Stimulated activated CD4-positive, alpha-beta T cell treated with anti-CD3 and anti-CD28 coated beads, Interleukin-1b, Interleukin-23, amount 100 ng/mL, for 4 hours (primary cell): Measurements from ENCODE around the gene CFAP100.

Experiments used
- DNase-seq, 2 donors: peaks; one replicate each; pipeline ENCODE4 v3.0.0-alpha.2; 2020; ENCODE audit warnings: low read depth in 2 of 2

Gene CFAP100

DNA sequence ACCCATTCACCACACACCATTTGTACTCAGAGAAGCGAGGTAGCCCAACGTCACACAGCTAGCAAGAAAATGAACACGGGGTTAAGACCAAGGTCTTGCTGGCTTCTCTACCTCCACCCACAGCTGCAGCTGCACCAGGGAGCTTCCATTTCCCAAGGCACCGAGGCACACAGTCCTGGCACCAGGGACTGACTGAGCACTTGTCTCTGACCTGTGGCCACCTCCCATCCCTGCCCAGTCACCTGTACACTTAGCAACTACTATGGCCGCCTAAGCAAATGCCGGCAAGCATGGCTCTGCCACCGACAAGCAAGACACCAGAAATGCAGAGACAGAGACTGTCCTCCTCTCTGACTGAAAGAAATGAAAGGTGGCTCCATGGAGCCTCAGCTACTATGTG, 65.7 kb downstream of the CFAP100 start:
- DNase-seq = no peak

DNA sequence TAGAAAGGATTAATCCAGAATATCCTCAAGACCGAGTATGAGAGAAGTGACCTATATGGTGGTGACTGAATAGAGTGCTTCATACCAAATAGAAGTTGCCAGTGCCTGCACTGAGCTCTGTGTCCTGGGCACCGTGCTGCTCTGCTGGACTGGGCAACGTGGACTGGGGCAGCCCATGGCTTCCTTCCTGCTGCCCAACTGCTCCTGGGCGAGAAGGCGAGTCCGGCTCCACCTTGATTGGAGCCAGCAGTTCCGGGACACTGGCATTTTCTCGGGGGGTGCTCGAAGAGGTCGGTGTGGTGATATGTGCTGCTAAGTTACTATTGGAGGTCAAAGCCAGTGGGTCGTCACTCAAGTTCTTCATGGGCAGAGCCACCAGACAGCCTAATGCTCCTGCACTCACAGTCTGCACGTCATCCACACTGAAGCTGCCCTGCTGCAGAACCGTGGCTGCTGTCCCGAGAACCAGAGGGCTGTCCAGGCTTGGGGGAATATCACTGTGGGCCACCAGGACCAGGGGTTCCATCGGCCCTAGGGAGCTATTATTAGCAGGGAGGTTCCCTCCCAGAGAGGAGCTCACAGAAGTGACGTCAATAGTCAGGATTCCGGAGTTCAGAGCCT, 66.9 kb downstream of the CFAP100 start:
- no peak for DNase-seq

DNA sequence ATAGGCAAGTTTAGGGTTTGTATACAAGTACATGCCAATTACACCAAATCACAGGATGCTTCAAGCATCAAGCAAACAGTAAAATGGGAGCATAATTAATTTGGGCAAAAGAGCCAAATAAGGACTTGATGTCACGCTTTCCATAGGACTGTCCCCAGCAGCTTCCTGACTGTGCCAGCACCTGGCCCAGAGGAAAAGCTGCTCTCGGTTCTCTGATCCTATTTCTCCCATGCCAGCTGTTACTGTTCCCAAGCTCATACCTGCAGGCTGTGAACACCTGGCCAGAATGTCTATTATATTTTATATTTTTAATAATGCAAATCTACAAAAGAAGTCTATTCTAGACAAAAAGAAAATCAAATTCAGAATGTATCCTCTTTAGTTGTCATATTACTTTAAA, 68.8 kb downstream of the CFAP100 start:
- DNase-seq = no peak

DNA sequence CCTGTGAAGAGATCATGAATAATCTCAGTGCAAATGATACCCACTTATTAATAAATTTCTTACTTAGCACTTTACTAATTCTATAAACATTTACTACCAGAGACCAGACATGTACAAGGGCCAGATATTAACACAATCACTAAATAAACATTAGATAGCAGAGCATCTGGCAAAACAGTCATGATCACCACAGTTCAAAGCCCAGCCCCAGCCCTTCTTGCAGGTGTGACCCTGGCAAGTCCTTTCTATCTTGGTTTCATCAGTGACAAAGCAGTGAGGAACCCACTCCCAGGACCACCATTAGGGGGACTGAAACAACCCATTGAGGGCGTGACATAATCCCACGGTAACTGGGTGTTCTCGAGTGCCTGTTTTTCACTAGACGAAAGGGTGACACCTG, 69.4 kb downstream of the CFAP100 start:
- DNase-seq = no peak

DNA sequence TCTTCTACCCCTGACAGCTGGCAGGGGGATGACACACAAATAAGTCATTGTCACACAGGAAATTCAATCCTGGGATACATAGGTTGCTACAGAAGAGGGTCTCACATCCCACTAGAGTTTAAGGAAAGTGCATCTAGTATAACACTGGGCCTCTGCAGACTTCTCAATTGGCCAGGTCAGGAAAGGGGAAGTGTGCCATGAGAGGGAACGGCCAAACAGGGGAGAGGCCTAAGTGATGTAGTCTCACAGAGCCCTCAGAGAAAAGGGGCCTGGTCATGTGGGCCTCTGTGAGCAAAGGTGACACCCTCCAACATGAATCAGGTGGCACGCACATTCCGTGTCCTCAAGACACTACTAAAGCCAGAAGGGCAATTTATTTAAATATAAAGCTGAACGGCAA, 69.8 kb downstream of the CFAP100 start:
- no peak for DNase-seq

DNA sequence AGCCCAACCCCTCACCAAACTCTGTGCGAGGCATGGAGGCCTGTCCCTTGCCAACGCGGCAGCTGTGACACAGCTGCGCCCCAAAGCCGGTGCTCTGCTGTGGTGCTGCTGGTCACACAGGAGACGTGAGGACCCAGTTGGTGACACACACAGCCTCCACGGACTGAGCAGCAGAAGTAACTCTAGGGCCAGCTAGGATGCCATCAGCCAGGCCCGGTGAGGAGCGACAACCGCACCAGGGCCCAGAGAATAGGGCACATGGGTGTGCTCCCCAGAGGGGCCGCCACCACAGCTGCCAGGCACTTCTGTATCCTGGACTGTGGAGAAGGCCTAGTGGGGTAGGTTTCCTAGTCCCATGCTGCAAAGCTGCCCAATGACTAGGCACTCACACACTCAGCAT, 70.3 kb downstream of the CFAP100 start:
- DNase-seq = no peak

DNA sequence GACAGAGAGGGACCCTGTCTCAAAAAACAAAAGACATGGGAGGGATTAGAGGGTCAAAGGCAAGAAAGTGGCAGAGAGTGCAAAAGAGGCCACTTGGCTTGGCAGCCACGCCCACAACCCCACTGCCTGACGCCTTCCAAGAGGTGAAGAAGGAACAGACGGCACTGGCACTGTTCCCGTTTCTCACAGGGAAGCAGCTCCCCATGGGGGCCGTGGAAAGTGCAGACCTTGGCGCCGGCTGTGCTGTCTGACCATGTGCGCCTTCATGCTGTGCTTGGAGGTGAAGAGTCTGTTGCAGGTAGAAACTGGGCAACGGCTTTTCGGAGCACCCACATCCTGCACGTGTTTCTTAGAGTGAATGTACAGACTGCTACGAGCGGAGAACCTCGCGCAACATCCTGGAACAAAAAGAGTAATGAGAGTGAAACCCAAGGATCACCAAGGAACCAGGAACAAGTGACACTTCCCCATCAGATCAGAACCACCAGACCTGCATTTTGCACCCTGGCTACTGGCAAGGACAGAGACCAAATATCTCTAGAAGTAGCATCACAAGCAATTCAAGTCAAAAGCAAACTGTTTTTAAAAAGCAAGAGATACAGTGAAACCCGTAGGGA, 71.3 kb downstream of the CFAP100 start:
- DNase-seq = no peak

DNA sequence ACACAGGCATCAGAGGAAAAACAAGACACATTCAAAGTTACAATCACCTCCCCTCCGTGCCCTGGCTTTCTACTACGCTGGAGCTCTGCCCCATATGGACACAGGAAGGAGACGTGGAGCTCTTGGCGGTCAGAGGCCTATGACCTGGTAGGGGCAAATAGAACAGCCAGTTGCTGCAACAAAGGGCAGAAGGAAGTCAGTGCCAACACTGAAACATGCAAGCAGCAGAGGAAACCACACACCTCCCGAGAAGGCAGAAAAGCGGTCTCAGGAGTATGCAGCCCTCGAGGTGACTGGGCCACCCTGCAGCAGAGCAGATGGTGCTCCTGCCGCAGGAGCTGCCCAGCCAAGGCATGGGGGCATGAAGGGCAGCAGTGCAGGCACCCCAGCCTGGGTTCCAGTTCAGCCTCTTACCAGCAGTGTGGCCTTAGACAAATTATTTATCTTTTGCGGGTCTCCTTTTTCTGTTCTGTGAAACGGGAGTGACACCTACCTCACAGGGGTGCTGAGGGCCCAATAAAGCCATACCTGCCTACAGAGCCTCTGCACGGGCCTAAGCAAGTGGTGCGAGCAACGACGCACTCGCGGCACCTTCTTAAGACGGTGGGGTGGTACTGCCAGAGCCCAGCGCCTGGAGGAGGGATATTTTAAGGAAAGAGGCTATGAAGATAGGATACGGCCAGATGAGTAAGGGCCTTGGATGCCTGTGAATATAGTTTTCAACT, 72.3 kb downstream of the CFAP100 start:
- DNase-seq = no peak

DNA sequence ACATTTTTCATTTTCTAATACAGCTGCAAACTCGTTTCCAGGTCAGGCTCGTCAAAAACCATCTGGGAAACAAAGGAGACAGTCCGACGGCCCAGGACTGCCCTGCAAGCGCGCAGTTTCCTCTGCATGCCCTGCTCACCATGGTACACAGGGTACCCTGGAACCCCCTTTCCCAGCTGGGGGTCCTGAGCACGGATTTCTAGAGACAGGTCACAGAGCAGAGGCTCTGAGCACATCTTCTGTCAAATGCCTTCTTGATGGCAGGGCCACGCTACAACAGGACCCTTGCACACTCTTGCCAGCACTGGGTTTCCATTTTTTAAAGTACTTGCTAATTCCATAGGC, 72.9 kb downstream of the CFAP100 start:
- no peak for DNase-seq

DNA sequence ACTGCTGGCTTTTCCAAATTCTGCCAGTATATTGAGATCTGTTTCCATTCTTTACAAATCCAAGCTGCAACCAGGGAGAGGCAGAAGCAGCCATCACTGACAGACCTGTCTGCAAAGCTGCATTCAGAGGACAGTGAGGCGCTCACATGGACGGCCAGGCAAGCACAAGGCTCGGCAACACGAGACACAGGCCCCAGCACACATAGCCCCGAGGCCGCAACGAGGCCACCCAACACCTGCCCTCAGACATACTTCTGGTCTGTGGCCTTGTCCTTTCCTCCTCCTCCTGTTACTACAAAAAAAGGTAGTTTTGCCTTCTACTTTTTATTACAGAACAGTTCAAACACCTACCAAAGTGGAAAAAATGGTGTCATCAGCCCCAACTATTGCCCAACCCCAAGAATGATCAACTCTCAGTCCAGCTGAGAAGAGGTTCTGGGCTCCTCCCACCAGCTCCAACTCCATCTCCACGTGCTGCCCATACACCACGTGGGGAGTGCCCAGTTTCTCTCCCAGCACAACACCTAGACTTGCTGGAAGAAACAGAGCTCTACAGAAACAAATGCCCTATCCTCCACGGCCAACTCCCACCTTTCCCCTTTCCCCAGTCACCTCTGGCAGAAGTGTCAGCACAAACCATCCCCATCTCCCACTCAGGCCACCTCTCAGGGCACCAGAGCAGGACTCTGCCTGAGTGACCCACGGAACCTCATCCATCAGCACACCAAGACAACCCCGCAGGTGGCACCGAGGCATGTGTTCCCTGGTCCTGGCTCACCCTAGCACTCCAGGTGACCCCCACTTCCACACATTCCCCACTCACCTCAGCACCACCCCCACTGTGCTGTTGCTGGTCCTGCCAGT, 73.6 kb downstream of the CFAP100 start:
- no peak for DNase-seq

DNA sequence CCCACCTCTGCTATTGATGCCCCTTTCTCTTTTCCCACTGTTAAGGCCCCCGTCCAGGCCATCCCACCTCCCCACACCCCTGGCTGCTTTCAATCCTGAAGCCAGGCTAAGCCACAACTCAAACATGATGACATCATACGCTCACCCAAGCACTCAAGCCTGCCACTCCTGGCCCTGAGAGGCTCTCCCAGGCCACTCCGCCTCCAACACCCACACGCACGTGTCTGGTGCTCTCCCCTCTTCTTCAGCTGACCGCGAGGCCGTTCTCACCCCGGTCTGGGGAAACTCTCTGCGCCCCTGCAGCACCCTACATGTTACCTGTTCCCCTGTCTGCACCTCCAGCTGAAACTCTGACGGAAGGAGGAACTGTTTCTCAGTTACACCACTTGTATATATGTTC, 74.8 kb downstream of the CFAP100 start:
- no peak for DNase-seq

DNA sequence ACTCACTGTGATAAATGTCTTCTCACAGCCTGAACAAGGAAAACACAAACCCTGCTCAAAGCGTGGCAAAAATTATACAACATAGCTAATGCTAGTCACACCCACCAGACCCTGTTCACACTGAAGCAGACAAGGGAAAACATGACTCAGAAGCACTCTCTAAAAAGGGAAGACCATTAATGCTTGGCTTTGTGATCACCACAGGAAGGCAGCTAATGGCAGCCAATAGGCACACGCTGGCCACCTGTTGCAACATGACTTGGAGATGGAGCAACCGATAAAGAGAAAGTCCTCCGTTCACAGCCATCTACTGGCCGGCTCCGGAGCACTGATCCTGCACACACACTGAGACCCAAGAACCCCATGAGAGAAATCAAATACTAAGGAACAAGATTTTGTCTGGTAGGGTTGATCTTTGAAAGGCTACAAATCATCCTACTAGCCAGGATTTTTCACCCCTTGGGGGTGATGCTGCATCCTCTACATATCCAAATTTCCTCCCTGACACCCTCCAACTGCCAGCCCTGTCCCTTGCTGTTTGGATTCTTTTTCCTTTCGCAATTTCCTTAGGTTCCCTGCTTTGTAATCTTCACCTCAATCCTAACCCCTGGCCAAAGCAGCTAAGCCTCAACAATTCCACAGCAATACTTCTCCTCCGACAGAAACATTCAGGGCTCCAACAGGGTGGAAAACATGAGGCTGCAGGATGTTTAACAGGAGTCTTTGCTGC, 77.7 kb downstream of the CFAP100 start:
- no peak for DNase-seq

DNA sequence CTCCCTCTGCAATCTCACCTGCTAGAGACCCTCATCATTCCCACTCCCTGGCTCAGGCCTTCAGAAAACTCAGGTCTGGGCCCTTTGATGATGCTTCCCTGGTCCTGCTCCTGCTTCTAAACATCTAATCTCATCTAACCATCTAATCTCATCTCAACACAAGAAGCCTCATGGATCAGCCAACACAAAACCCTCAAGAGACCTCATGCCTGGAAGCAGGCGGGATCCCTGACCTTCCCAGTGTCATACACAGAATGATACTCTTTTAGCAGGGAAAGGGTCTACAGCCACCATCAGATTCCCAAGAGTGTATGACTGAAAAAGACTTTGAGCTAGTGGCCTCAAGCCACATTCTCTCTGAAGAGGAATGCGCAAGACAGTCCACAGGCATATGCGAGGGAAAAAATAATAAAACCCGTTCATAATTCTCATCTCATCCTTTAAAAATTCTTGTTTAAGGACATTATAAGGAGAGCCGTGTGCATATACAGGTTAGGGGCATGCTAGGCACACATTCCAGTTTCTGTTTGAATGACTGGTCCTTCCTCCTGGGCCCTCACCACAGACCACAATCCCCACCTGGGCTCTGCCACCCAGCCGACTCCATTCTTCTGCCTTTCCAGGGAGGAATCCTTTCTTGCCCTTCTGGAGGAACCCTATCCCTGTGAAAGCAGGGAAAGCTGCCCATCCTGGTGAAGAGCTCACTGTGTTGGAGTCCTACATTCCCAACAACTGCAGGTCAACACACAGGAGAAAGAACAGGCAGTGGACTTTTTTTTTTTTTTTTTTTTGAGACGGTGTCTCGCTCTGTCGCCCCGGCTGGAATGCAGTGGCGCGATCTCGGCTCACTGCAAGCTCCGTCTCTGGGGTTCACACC, 78.8 kb downstream of the CFAP100 start:
- no peak for DNase-seq

DNA sequence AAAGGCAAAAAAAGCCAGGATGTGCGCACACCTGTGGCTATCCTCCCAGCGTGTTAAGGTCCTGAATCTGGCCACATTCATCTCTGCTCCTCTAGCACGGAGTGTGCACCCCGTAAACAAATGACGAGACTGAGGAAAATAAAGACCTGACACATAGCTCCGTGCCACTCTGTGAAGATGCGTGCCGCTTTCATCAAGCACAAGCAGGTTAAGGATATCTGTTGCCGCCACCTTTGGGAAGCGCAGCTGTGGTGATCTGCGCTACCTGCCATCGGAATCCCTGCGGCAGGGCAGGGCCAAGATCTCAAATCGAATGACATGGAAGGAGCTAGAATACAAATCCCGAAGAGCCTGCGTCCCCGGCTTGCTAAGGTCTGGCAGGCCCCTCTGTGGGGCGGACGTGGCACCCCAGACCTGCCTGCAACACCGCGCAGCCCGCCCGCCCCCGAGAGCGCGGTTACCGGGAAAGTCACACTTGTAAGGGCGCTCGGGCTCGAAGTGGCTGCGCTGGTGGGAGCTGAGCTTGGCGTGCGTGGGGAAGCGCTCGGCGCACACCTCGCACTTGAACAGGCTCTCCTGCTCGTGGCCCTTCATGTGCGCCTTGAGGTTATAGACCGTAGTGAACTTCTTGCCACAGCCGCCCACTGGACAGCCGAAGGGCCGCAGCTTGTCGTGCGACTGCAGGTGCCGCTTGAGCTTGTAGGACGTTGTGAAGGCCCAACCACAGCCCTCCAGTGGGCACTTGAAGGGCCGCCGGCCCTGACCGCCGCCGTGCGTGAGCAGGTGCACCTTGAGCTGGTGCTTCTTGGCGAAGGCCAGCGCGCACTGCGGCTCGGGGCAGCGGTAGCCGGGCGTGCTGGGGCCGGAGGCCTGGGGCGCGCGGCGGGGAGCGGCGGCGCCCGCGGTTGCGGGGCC, 80.0 kb downstream of the CFAP100 start:
- DNase-seq = peak in 1 of 2 donors; percentile 32

DNA sequence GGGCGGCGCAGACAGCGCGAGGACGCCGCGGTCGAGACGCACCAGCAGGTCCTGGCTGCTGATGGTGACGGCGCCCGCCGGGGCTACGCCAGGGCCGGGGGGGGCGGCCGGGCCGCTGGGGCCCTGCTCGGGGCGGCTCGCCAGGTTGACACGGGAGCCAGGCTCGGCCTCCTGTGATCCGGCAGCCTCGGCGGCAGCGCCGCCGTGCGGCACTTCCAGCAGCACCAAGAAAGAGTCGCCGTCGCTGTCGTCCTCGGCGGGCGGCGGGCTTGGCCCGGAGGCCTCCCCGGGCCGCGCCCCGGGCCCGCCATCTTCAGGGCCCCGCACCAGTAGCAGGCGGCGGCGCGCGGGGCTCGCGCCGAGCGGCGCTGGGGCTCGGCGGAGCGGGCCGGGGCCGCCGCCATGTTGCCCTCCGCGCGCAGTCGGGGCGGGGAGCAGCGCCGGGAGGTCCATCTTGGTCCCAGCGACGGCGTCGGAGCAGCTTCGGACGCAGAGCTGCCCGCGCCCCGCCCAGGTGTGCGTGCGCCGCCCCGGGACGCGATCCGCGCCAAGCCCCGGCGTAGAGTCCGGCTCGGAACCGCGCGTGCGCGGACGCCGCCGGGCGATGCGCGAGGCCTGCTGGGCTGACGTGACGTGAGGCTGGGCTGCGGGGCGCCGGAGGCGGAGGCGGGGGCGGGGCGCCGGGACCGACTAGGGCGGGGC, 80.9 kb downstream of the CFAP100 start, which contains the start of gene ZXDC:
Gene ZXDC (minus strand): TSS at position 479 of the 702 bp plus-strand sequence. CDS start 26 bp downstream, at position 453.
- peak; percentile 90 to 92 for DNase-seq

DNA sequence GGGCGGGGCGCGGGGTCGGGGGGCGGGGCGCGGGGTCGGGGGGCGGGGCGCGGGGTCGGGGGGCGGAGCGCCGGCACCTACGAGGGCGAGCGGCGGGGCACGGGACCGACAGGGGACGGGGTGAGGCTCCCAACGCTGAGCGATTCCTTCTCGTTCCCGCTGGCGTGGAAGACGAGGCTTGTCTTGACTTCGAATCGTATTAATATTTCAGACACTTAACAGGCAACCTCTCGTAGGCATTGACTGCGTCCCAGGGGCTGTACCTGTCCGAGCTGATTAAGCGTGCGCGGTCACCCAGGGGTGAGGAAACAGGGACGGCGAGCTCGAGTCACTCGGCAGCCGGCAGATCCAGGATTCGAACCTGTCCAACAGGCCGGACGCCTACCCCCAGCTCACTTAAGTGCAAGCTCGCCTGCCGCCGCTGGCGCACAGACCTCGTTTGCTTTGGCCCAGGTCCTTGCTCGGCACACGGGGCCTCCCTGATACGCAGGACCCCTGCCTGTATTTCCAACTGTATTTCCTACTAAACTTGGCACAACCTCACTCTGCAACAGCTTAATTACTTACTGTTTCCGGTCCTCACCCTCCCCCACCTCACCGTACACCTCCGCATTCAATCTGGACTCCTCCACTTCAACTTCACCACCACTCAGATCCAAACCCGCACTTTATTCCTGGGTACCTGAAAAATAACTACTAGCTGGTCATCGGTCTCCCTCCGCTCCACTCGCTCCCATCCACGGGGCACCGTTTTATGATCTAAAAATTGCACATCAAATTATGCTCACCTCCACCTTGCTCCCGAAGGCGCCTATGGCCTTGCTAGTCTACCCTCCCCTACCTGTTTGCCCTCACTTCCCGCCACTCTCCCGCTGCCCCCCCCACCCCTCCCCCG, 81.7 kb downstream of the CFAP100 start:
- DNase-seq = no peak

DNA sequence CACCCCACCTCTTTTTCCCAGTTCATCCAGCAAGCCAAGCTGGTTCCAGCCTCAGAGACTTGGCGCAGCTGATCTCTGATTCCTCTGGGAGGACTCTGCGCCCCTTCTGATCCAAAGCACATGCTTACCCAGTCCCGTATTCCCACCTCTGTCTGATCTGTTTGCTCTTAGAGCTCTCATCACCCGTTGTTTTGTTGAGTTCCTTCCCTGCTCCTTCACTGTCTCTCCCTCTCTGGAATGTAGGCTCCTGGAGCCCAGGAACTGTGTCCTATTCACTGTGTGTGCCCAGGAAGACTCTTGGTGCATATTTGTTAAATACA, 82.3 kb downstream of the CFAP100 start:
- DNase-seq = no peak
